RWPE1 (cell line): ENCODE measurements around the gene FOXF2.

Experiments used
- CTCF ChIA-PET: fragments of 350-600 bp; sonication (Branson Sonifier 250); formaldehyde crosslinking; extraction: SDS; loops from one replicate; lab custom pipeline; 2021; lab: Yijun Ruan, JAX
- POLR2A ChIA-PET: fragments of 400-600 bp; formaldehyde crosslinking; extraction: SDS; loops from one replicate; lab custom pipeline; 2020; ENCODE audit warnings: antibody characterized with exemption; ENCODE audit not compliant: low non-redundant PET; lab: Yijun Ruan, JAX
- DNase-seq: peaks from one replicate; pipeline ENCODE4 v3.0.0; 2012; ENCODE audit warnings: low spot score
- H3K27ac ChIP-seq: fragments of 450-650 bp; 2 replicates; pipeline ENCODE4 v1.5.1; 2017
- CTCF ChIP-seq: fragments of 450-650 bp; conservative IDR thresholded peaks from 2 replicates; pipeline ENCODE4 v1.5.1; 2017; ENCODE audit warnings: low read depth, mild to moderate bottlenecking

FOXF2 gene

GRCh38 chr6:1406306-1407072 lies 17.1 kb downstream of the FOXF2 start:
- no peak overlapping the region for H3K27ac ChIP-seq
- ChIA-PET CTCF (interaction anchor here (1.0 kb wide), 1 partner anchor 9 kb away, joined by 5 read pairs; no protein-coding TSS in a partner anchor), POLR2A (no interaction called here)
- TF ChIP-seq CTCF, result no peak
- no peak for DNase-seq

- no peak for DNase-seq
- TF ChIP-seq CTCF, result no peak
- POLR2A ChIA-PET, result no interaction called here
- H3K27ac ChIP-seq, result no peak overlapping the region
- CTCF ChIA-PET, result interaction anchor here (0.6 to 1.0 kb wide), 3 partner anchors 10 to 1188 kb away, joined by 3 to 5 read pairs (median 3); no protein-coding TSS in a partner anchor
These were observed 18.2 kb downstream of the FOXF2 start for GRCh38 chr6:1407499-1407990.

GRCh38 chr6:1409774-1410465 lies 20.5 kb downstream of the FOXF2 start:
- no peak for DNase-seq
- H3K27ac ChIP-seq, result no peak overlapping the region
- CTCF ChIA-PET, result interaction anchor here (1.6 kb wide), 1 partner anchor 14 kb away, joined by 3 read pairs; no protein-coding TSS in a partner anchor
- POLR2A ChIA-PET, result no interaction called here
- no peak for TF ChIP-seq CTCF

- DNase-seq, result no peak
- no peak overlapping the region for H3K27ac ChIP-seq
- POLR2A ChIA-PET, result no interaction called here
- CTCF ChIA-PET, result no interaction called here
- no peak for TF ChIP-seq CTCF
These were observed 23.5 kb downstream of the FOXF2 start for GRCh38 chr6:1412901-1413300.

GRCh38 chr6:1415416-1416063 lies 26.2 kb downstream of the FOXF2 start:
- DNase-seq, result no peak
- ChIA-PET CTCF (interaction anchor here (0.9 to 2.2 kb wide), 2 partner anchors 9 to 19 kb away, joined by 3 to 8 read pairs; no protein-coding TSS in a partner anchor), POLR2A (no interaction called here)
- no peak for TF ChIP-seq CTCF
- no peak overlapping the region for H3K27ac ChIP-seq

GRCh38 chr6:1416191-1416760 lies 26.9 kb downstream of the FOXF2 start:
- POLR2A ChIA-PET, result no interaction called here

More at GRCh38 chr6:1416191-1416760, 26.9 kb downstream of the FOXF2 start:
- no peak overlapping the region for H3K27ac ChIP-seq
- TF ChIP-seq CTCF, result no peak
- DNase-seq, result no peak
- CTCF ChIA-PET, result no interaction called here
